Activated naive CD8-positive, alpha-beta T cell treated with anti-CD3 and anti-CD28 coated beads, Interleukin-2, amount 50 U/mL, for 16 hours (primary cell): ENCODE measurements around the gene TOM1L2.

ENCODE experiments used
- DNase-seq: peaks from one replicate; pipeline ENCODE4 v3.0.0-alpha.2; 2020; ENCODE audit warnings: low read depth, low spot score

The TOM1L2 gene

GRCh38 chr17:17899486-17899885, 72.7 kb downstream of the TOM1L2 start:
- DNase-seq, result no peak

GRCh38 chr17:17898673-17899072, 73.5 kb downstream of the TOM1L2 start:
- DNase-seq, result no peak

GRCh38 chr17:17897442-17897841, 74.8 kb downstream of the TOM1L2 start:
- DNase-seq, result no peak

- no peak for DNase-seq
These were observed 75.5 kb downstream of the TOM1L2 start for GRCh38 chr17:17896746-17897145.

- no peak for DNase-seq
These were observed 78.2 kb downstream of the TOM1L2 start for GRCh38 chr17:17893801-17894644.

GRCh38 chr17:17892731-17893130, 79.5 kb downstream of the TOM1L2 start:
- DNase-seq, result no peak

- no peak for DNase-seq
These were observed 80.2 kb downstream of the TOM1L2 start for GRCh38 chr17:17892009-17892408.

GRCh38 chr17:17890773-17891759, 81.1 kb downstream of the TOM1L2 start:
- DNase-seq, result no peak

- no peak for DNase-seq
These were observed 82.3 kb downstream of the TOM1L2 start for GRCh38 chr17:17889922-17890321.

GRCh38 chr17:17888821-17889220, 83.4 kb downstream of the TOM1L2 start:
- no peak for DNase-seq

GRCh38 chr17:17888371-17888770, 83.8 kb downstream of the TOM1L2 start:
- DNase-seq, result no peak

GRCh38 chr17:17887752-17888304, 84.4 kb downstream of the TOM1L2 start:
- no peak for DNase-seq

- no peak for DNase-seq
These were observed 85.5 kb downstream of the TOM1L2 start for GRCh38 chr17:17886726-17887125.

- DNase-seq, result no peak
These were observed 86.0 kb downstream of the TOM1L2 start for GRCh38 chr17:17886226-17886625.

GRCh38 chr17:17884391-17885357, 87.5 kb downstream of the TOM1L2 start:
- DNase-seq, result no peak

GRCh38 chr17:17883801-17884200, 88.4 kb downstream of the TOM1L2 start:
- DNase-seq, result no peak

- no peak for DNase-seq
These were observed 90.1 kb downstream of the TOM1L2 start for GRCh38 chr17:17882082-17882581.

- no peak for DNase-seq
These were observed 91.5 kb downstream of the TOM1L2 start for GRCh38 chr17:17880577-17881196.

- DNase-seq, result no peak
These were observed 94.5 kb downstream of the TOM1L2 start for GRCh38 chr17:17877529-17878358.
